ENCODE data around the gene WDR45B.
A peak's percentile ranks its signal among the peaks of the same experiment; 100 is the strongest.

The WDR45B gene

GRCh38 chr17:82648165-82648668 lies at the start of gene WDR45B:
Gene WDR45B, minus strand, starts transcription at chr17:82648444. Its CDS starts 104 bp downstream, at chr17:82648340.
- peak; percentile 81 for DNase-seq

GRCh38 chr17:82697808-82698064 lies 49.5 kb upstream of the WDR45B start:
- DNase-seq, result no peak

- no peak for DNase-seq
Measured at GRCh38 chr17:82696916-82697807, 48.9 kb upstream of the WDR45B start.

GRCh38 chr17:82696259-82696658 lies 48.0 kb upstream of the WDR45B start:
- DNase-seq, result no peak

GRCh38 chr17:82694647-82695046 lies 46.4 kb upstream of the WDR45B start:
- no peak for DNase-seq

- DNase-seq, result no peak
Measured at GRCh38 chr17:82693168-82693867, 45.1 kb upstream of the WDR45B start.

- DNase-seq, result no peak
Measured at GRCh38 chr17:82692268-82692667, 44.0 kb upstream of the WDR45B start.

GRCh38 chr17:82691714-82692113 lies 43.5 kb upstream of the WDR45B start:
- DNase-seq, result no peak

- DNase-seq, result no peak
Measured at GRCh38 chr17:82690786-82691489, 42.7 kb upstream of the WDR45B start.

GRCh38 chr17:82689077-82689476 lies 40.8 kb upstream of the WDR45B start:
- no peak for DNase-seq

- no peak for DNase-seq
Measured at GRCh38 chr17:82687871-82688270, 39.6 kb upstream of the WDR45B start.

GRCh38 chr17:82687375-82687861 lies 39.2 kb upstream of the WDR45B start:
- DNase-seq, result no peak

GRCh38 chr17:82686366-82687324 lies 38.4 kb upstream of the WDR45B start:
- no peak for DNase-seq

GRCh38 chr17:82685291-82685690 lies 37.0 kb upstream of the WDR45B start:
- DNase-seq, result no peak

GRCh38 chr17:82684228-82684841 lies 36.1 kb upstream of the WDR45B start:
- DNase-seq, result no peak

GRCh38 chr17:82683534-82683933 lies 35.3 kb upstream of the WDR45B start:
- DNase-seq, result no peak

- DNase-seq, result no peak
Measured at GRCh38 chr17:82681547-82681946, 33.3 kb upstream of the WDR45B start.

GRCh38 chr17:82679586-82680465 lies 31.6 kb upstream of the WDR45B start:
- DNase-seq, result no peak

- DNase-seq, result no peak
Measured at GRCh38 chr17:82678265-82678891, 30.1 kb upstream of the WDR45B start.

- no peak for DNase-seq
Measured at GRCh38 chr17:82677353-82677925, 29.2 kb upstream of the WDR45B start.

All from GOT3 (cell line).